A673 (cell line): ENCODE data around the gene ZFP90.

Experiments
- CTCF ChIP-seq: fragments of 300-800, 200-600 bp; sonication (generic); conservative IDR thresholded peaks from 2 replicates; pipeline ENCODE4 v1.5.1; 2017; ENCODE audit warnings: low read depth, mild to moderate bottlenecking, antibody characterized with exemption, low read length, moderate library complexity, mixed read lengths
- EZH2 ChIP-seq: fragments of 200-600 bp; sonication (generic); IDR thresholded peaks from 2 replicates; pipeline ENCODE4 v1.6.1; 2017; ENCODE audit warnings: borderline replicate concordance, low read depth, mild to moderate bottlenecking, mixed read lengths, antibody characterized with exemption, low read length; ENCODE audit not compliant: poor library complexity, severe bottlenecking

DNA sequence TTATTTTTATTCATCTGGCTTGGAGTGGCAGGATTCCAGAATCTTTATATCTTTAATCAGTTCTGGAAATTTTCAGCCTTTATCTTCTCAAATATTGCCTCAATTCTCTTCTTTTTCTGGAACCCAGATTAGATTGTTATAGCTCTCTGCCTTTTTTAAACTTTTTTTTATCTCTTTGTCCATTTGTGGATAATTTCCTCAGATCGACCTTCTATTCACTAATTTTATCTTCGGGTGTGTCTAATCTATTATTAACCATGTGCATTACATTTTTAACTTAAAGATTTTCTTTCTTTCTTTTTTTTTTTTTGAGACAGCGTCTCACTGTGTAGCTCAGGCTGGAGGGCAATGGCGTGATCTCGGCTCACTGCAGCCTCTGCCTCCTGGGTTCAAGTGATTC lies 5.2 kb upstream of the ZFP90 start:
- TF ChIP-seq CTCF (no peak), EZH2 (no peak)
